CD4-positive, alpha-beta memory T cell (primary cell): ENCODE results near the gene HAS3. TPM values are rescaled to one million over a fixed set of nuclear protein-coding genes. Genes with fewer than 3 reads are reported as not detected.
A peak's percentile ranks its signal among the peaks of the same experiment; 100 is the strongest.
"Not testable (repeated sequence)": the region's sequence is repeated elsewhere in the genome, so short reads cannot be mapped to it uniquely, and the experiment has no call there.

Source experiments
- CTCF ChIA-PET: fragments of 350-600 bp; sonication (Branson Sonifier 250); formaldehyde crosslinking; loops from one replicate; lab custom pipeline; 2021; ENCODE audit warnings: inconsistent platforms; ENCODE audit not compliant: partially characterized antibody; lab: Charles Lee
- POLR2A ChIA-PET: fragments of 350-600 bp; sonication (Branson Sonifier 250); formaldehyde crosslinking; loops from one replicate; lab custom pipeline; 2021; ENCODE audit not compliant: partially characterized antibody; lab: Charles Lee
- DNase-seq, 5 donors: peaks; one replicate each; pipeline versions ENCODE4 v3.0.0 to v3.0.0-alpha.2; 2020 to 2022; ENCODE audit warnings: mixed read lengths in 1 of 5
- H3K27ac ChIP-seq: one replicate; pipeline ENCODE4 v1.7.0; 2013; ENCODE audit warnings: low read depth, low read length
- H3K27me3 ChIP-seq: 2 replicates; pipeline ENCODE4 v1.7.0; 2013; ENCODE audit warnings: mild to moderate bottlenecking, low read length, moderate library complexity; ENCODE audit not compliant: insufficient read depth
- H3K36me3 ChIP-seq: 2 replicates; pipeline ENCODE4 v1.7.0; 2013; ENCODE audit warnings: mild to moderate bottlenecking, low read length, moderate library complexity; ENCODE audit not compliant: insufficient read depth
- H3K4me1 ChIP-seq: 2 replicates; pipeline ENCODE4 v1.7.0; 2013; ENCODE audit warnings: mild to moderate bottlenecking, low read length, moderate library complexity; ENCODE audit not compliant: insufficient read depth
- H3K4me3 ChIP-seq, 2 donors: one replicate each; pipeline ENCODE4 v1.7.0; 2013; ENCODE audit warnings: low read length in 2 of 2, mild to moderate bottlenecking in 1 of 2
- H3K9me3 ChIP-seq, 2 donors: one replicate each; pipeline ENCODE4 v1.7.0; 2013; ENCODE audit warnings: low read length in 2 of 2, control low read depth in 1 of 2; ENCODE audit not compliant: control insufficient read depth in 1 of 2
- H3K27ac Mint-ChIP-seq, 7 donors: one replicate each; pipeline ENCODE4 v1.8.0; 2020 to 2021; ENCODE audit warnings: mixed read lengths in 7 of 7, mild to moderate bottlenecking in 6 of 7, inconsistent platforms in 3 of 7, moderate library complexity in 3 of 7
- H3K27me3 Mint-ChIP-seq, 2 donors: one replicate each; pipeline ENCODE4 v1.8.0; 2020 to 2021; ENCODE audit warnings: mixed read lengths in 2 of 2
- H3K36me3 Mint-ChIP-seq, 2 donors: one replicate each; pipeline ENCODE4 v1.8.0; 2020 to 2021; ENCODE audit warnings: mixed read lengths in 2 of 2, inconsistent platforms in 1 of 2, mild to moderate bottlenecking in 1 of 2
- H3K4me1 Mint-ChIP-seq, 4 donors: one replicate each; pipeline ENCODE4 v1.8.0; 2020 to 2021; ENCODE audit warnings: mixed read lengths in 4 of 4, mild to moderate bottlenecking in 1 of 4
- H3K4me3 Mint-ChIP-seq, 8 donors: one replicate each; pipeline ENCODE4 v1.8.0; 2020 to 2021; ENCODE audit warnings: mixed read lengths in 8 of 8, mild to moderate bottlenecking in 7 of 8, moderate library complexity in 6 of 8, inconsistent platforms in 3 of 8
- H3K9me3 Mint-ChIP-seq, 8 donors: one replicate each; pipeline ENCODE4 v1.8.0; 2020 to 2021; ENCODE audit warnings: mixed read lengths in 8 of 8, mild to moderate bottlenecking in 5 of 8, inconsistent platforms in 3 of 8, moderate library complexity in 1 of 8
- intact Hi-C: fragments of 100-400 bp; cut with micrococcal nuclease; formaldehyde crosslinking; loops from one replicate; pipeline ENCODE4 v1.15.1; 2023
- polyA plus RNA-seq, 2 donors: library from polyadenylated mRNA; unstranded; fragments of 300-500 nt; fragmentation: Illumina TruSeq; gene quantifications; one replicate each; pipeline ENCODE4 v1.2.3, GENCODE V29; 2021
- total RNA-seq, 2 experiments: library from RNA; stranded (reverse); gene quantifications; one replicate each; pipeline ENCODE4 v1.2.3, GENCODE V29; 2021

HAS3 gene
- total and polyA plus RNA-seq, 4 experiments from 2014 or later, result 0.07 to 3.3 (median 2.7) TPM; not detected in 1

DNA sequence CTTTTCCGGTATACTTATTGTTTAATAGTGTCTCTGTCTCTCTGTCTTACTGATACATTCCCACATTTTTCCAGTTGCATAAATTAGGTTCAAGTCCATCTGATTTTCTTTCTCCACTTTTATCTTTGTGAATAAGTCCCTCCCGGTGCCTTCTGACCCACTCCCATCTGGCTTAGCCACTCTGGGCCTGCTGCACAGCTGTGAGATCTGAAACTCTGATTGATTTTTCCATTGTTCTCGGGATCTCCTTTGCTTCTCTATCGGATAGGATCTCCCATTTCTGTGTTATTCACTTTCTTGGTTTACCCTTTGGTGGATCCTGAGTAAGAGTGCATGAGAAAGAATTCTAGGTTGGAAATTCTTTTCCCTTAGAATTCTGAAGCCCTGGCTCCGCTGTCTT is 35.6 kb downstream of the HAS3 start:
- Mint-ChIP-seq H3K4me3 (no peak overlapping the region), H3K27me3 (no peaks in the 10 kb centered on the region), H3K36me3 (peaks cover 45 to 67% of the 10 kb centered on the region in 2 donors), H3K4me1 (peaks cover 5 to 13% (median 6%) of the 10 kb centered on the region in 4 donors), H3K9me3 (no peaks in the 10 kb centered on the region), H3K27ac (peak overlapping the region in 1 of 7 donors; percentile 1)
- Histone ChIP-seq H3K4me1 (no peaks in the 10 kb centered on the region), H3K4me3 (no peak overlapping the region), H3K36me3 (peaks cover 41% of the 10 kb centered on the region), H3K9me3 (no peaks in the 10 kb centered on the region), H3K27me3 (no peaks in the 10 kb centered on the region), H3K27ac (no peak overlapping the region)
- ChIA-PET POLR2A (no interaction called here), CTCF (interaction anchor here (1.4 to 2.6 kb wide), 2 partner anchors 9 to 144 kb away, joined by 4 to 10 read pairs; no protein-coding TSS in a partner anchor)
- intact Hi-C loops, result no loop called here
- no peak for DNase-seq

DNA sequence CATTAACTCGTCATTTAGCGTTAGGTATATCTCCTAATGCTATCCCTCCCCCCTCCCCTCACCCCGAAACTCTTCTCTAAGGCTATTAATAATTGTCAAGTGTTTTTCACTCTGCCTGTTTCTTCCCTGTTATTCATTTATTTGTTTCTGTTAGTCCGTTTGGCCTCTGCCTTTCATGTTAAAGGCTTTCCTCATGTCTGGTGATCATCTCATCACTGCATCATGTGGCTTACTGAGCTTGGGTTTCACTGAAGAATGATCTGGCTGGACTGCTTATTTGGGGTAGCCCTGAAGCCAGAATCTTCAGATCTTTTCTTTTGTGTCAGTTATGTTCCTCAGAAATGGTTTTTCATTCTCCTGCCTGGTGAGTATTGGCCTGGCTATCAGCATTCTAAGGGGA is 36.5 kb downstream of the HAS3 start:
- H3K4me3 Mint-ChIP-seq, result no peak overlapping the region
- no peaks in the 10 kb centered on the region for H3K9me3 ChIP-seq
- no peak for DNase-seq
- H3K27me3 ChIP-seq, result no peaks in the 10 kb centered on the region
- H3K36me3 ChIP-seq, result peaks cover 36% of the 10 kb centered on the region
- no peak overlapping the region for H3K4me3 ChIP-seq
- peaks cover 4 to 9% (median 6%) of the 10 kb centered on the region in 4 donors for H3K4me1 Mint-ChIP-seq
- intact Hi-C loops, result no loop called here
- peaks cover 49 to 68% of the 10 kb centered on the region in 2 donors for H3K36me3 Mint-ChIP-seq
- CTCF ChIA-PET, result interaction anchor here (1.3 kb wide), 1 partner anchor 18 kb away, joined by 4 read pairs; no protein-coding TSS in a partner anchor
- no peaks in the 10 kb centered on the region for H3K27me3 Mint-ChIP-seq
- no peak overlapping the region for H3K27ac ChIP-seq
- H3K4me1 ChIP-seq, result no peaks in the 10 kb centered on the region
- H3K27ac Mint-ChIP-seq, result no peak overlapping the region
- H3K9me3 Mint-ChIP-seq, result no peaks in the 10 kb centered on the region
- POLR2A ChIA-PET, result no interaction called here

DNA sequence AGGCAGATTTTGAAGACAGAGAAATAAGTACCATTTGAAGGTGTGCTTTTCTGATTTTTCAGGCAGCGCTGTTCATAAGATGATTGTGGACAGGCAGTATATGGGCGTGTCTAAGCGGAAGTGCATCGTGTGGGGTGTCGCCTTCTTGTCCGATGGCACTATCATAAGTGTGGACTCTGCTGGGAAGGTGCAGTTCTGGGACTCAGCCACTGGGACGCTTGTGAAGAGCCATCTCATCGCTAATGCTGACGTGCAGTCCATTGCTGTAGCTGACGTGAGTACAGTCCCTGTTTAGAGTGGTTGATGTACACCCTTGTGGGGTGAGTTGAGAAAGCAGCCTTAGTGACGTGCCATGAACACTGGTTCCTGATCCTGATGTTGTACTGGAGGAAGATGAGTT is 37.7 kb downstream of the HAS3 start:
- no peaks in the 10 kb centered on the region for H3K27me3 Mint-ChIP-seq
- H3K4me1 Mint-ChIP-seq, result peaks cover 1 to 7% (median 3%) of the 10 kb centered on the region in 4 donors
- CTCF ChIA-PET, result interaction anchor here (1.3 kb wide), 1 partner anchor 19 kb away, joined by 4 read pairs; no protein-coding TSS in a partner anchor
- H3K9me3 Mint-ChIP-seq, result no peaks in the 10 kb centered on the region
- H3K27ac ChIP-seq, result no peak overlapping the region
- POLR2A ChIA-PET, result no interaction called here
- peaks cover 47 to 64% of the 10 kb centered on the region in 2 donors for H3K36me3 Mint-ChIP-seq
- no peaks in the 10 kb centered on the region for H3K9me3 ChIP-seq
- no peaks in the 10 kb centered on the region for H3K4me1 ChIP-seq
- no peaks in the 10 kb centered on the region for H3K27me3 ChIP-seq
- intact Hi-C loops, result no loop called here
- peak overlapping the region in 1 of 7 donors; percentile 62 for H3K27ac Mint-ChIP-seq
- no peak for DNase-seq
- peaks cover 27% of the 10 kb centered on the region for H3K36me3 ChIP-seq
- peak overlapping the region in 1 of 8 donors; percentile 21 for H3K4me3 Mint-ChIP-seq
- no peak overlapping the region for H3K4me3 ChIP-seq

DNA sequence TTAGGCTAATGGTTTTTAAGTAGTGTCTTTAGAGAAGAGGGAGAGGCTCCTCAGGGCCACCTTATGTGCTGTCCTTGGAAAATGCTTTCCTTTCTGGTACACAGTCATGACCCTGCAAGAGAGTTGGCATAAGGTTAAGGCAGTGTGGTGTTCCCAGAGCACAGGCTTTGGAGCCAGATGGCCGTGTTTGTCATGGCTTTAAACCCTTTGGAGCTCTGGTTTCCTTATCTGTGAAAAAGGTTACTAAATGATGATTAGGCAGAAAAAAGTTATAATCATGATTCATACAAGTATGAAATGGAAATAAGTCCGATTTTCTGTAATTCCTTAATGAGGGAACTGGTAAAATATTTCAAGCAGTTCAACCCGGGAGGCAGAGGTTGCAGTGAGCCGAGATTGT is 40.2 kb downstream of the HAS3 start:
- Mint-ChIP-seq H3K36me3 (peaks cover 36 to 54% of the 10 kb centered on the region in 2 donors), H3K9me3 (no peaks in the 10 kb centered on the region), H3K4me3 (no peak overlapping the region), H3K4me1 (peaks cover 3 to 7% (median 5%) of the 10 kb centered on the region in 4 donors), H3K27ac (no peak overlapping the region), H3K27me3 (no peaks in the 10 kb centered on the region)
- H3K4me1 ChIP-seq, result no peaks in the 10 kb centered on the region
- peaks cover 34% of the 10 kb centered on the region for H3K36me3 ChIP-seq
- H3K4me3 ChIP-seq, result no peak overlapping the region
- intact Hi-C loops, result no loop called here
- no peak for DNase-seq
- ChIA-PET CTCF (interaction anchor here (0.7 to 11.2 kb wide), 2 partner anchors 111 to 142 kb away, joined by 3 to 297 read pairs; no protein-coding TSS in a partner anchor), POLR2A (no interaction called here)
- H3K27ac ChIP-seq, result no peak overlapping the region
- no peaks in the 10 kb centered on the region for H3K9me3 ChIP-seq
- no peaks in the 10 kb centered on the region for H3K27me3 ChIP-seq

DNA sequence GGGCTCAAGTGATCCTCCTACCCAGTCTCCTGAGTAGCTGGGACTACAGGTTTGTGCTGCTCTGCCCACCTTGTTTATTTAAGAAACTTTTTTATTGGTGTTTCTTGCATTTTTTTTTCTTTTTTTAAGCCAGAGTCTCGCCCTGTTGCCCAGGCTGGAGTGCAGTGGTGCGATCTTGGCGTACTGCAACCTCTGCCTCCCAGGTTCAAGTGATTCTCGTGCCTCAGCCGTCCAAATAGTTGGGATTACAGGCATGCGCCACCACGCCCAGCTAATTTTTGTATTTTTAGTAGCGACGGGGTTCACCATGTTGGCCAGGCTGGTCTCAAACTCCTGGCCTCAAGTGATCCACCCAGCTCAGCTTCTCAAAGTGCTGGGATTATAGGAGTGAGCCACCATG is 44.2 kb downstream of the HAS3 start:
- intact Hi-C loops, result loop anchor here (1.0 to 5.0 kb wide), 2 partner anchors 38 to 138 kb away; partner anchors contain the start of gene SNTB2
- not testable (repeated sequence) for DNase-seq, H3K27me3 ChIP-seq, H3K4me1 Mint-ChIP-seq, H3K4me3 ChIP-seq, H3K9me3 ChIP-seq, H3K4me3 Mint-ChIP-seq, H3K27ac Mint-ChIP-seq, H3K4me1 ChIP-seq, H3K27me3 Mint-ChIP-seq, H3K9me3 Mint-ChIP-seq, H3K27ac ChIP-seq
- CTCF ChIA-PET, result interaction anchor here (1.0 to 11.2 kb wide), 10 partner anchors 9 to 146 kb away, joined by 3 to 297 read pairs (median 8); partner anchors contain the start of gene SNTB2
- H3K36me3 Mint-ChIP-seq, result peaks cover 24 to 51% of the 10 kb centered on the region in 2 donors
- POLR2A ChIA-PET, result interaction anchor here (1.0 kb wide), 2 partner anchors 38 to 136 kb away, joined by 4 to 6 read pairs; partner anchors contain the start of gene SNTB2
- H3K36me3 ChIP-seq, result peaks cover 39% of the 10 kb centered on the region

DNA sequence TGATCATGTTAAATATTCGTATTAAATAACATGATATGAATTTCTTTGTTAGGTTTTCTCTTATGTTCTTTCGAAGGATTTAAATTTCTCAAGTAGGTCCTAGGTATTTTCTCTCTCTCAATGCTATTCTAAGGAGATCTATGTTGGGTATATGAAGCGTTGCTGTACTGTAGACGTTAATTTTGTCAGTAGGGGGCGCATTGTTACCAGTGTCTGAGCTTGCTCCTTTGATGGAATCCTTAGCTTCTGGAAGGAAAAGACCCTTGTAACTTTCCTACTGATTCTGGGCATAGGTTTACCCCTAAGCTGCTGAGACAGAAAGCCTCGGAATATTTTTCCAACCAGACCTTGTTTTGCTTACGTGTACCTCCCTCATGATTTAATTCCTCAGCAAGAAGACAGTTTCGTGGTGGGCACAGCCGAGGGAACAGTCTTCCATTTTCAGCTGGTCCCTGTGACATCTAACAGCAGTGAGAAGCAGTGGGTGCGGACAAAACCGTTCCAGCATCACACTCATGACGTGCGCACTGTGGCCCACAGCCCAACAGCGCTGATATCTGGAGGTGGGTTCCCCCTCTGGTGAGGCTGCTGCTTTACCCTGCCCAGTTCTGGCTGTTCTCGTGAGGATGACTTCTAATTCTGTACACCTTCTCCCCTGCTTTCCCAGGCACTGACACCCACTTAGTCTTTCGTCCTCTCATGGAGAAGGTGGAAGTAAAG is 44.9 kb downstream of the HAS3 start:
- Mint-ChIP-seq H3K27me3 (no peaks in the 10 kb centered on the region), H3K36me3 (peaks cover 26 to 55% of the 10 kb centered on the region in 2 donors), H3K4me3 (no peak overlapping the region), H3K27ac (no peak overlapping the region), H3K9me3 (no peaks in the 10 kb centered on the region), H3K4me1 (peaks cover 0 to 4% (median 3%) of the 10 kb centered on the region in 4 donors)
- ChIA-PET CTCF (interaction anchor here (0.6 to 11.2 kb wide), 19 partner anchors 9 to 153 kb away, joined by 3 to 297 read pairs (median 5); partner anchors contain the start of gene SNTB2), POLR2A (interaction anchor here (0.6 to 1.8 kb wide), 5 partner anchors 18 to 138 kb away, joined by 3 to 8 read pairs (median 4); partner anchors contain the start of genes CHTF8, SNTB2 and UTP4)
- Histone ChIP-seq H3K27ac (no peak overlapping the region), H3K4me1 (no peaks in the 10 kb centered on the region), H3K9me3 (no peaks in the 10 kb centered on the region), H3K36me3 (peaks cover 42% of the 10 kb centered on the region), H3K4me3 (no peak overlapping the region), H3K27me3 (no peaks in the 10 kb centered on the region)
- peak; percentile 53 to 68 (median 64) for DNase-seq
- intact Hi-C loops, result loop anchor here (1.0 to 5.0 kb wide), 2 partner anchors 37 to 137 kb away; partner anchors contain the start of gene SNTB2

DNA sequence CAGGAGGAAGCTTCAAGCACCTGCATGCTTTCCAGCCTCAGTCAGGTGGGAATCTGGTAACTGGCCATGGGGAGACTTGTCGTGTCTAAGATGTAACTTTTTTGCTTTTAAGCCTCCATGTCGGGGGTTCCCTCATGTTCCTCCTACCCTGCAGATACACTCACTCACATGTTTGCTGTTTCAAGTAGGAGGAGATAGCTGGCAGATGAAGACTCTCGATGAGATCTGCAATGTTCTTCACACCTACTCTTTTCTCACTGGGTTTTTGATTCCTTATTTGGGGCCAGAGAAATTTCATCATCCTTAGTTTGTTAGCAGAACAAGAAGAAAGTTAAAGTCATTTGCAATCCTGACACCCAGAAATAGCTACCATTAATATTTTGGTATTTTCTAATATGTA is 51.7 kb downstream of the HAS3 start:
- Mint-ChIP-seq H3K27me3 (no peaks in the 10 kb centered on the region), H3K9me3 (no peaks in the 10 kb centered on the region), H3K4me1 (peaks cover 0 to 4% (median under 1%) of the 10 kb centered on the region in 4 donors), H3K27ac (peak overlapping the region in 1 of 7 donors; percentile 55), H3K4me3 (no peak overlapping the region), H3K36me3 (peaks cover 50 to 66% of the 10 kb centered on the region in 2 donors)
- ChIA-PET CTCF (interaction anchor here (1.0 to 2.6 kb wide), 7 partner anchors 9 to 132 kb away, joined by 4 to 13 read pairs (median 5); partner anchors contain the start of gene SNTB2), POLR2A (no interaction called here)
- Histone ChIP-seq H3K27ac (no peak overlapping the region), H3K36me3 (peaks cover 55% of the 10 kb centered on the region), H3K4me3 (no peak overlapping the region), H3K4me1 (no peaks in the 10 kb centered on the region), H3K27me3 (no peaks in the 10 kb centered on the region), H3K9me3 (no peaks in the 10 kb centered on the region)
- DNase-seq, result no peak
- intact Hi-C loops, result no loop called here
